BLaER1 treated with 17β-estradiol and CSF1 and Interleukin-3, amounts not matched to agents 10 nM and 100 nM (cell line): ENCODE results near the gene KAZN.
A peak's percentile ranks its signal among the peaks of the same experiment; 100 is the strongest.

Experiments used
- H3K27ac ChIP-seq, 11 experiments: shearing (Covaris generic); formaldehyde crosslinking; 2 replicates each; pipeline ENCODE4 v1.8.1; 2022
- H3K27me3 ChIP-seq, 11 experiments: shearing (Covaris generic); formaldehyde crosslinking; 2 replicates each; pipeline ENCODE4 v1.8.1; 2022
- H3K36me3 ChIP-seq, 11 experiments: shearing (Covaris generic); formaldehyde crosslinking; 2 replicates each; pipeline ENCODE4 v1.8.1; 2022
- H3K4me1 ChIP-seq, 10 experiments: shearing (Covaris generic); formaldehyde crosslinking; 2 replicates each; pipeline ENCODE4 v1.8.1; 2022
- H3K4me2 ChIP-seq, 11 experiments: shearing (Covaris generic); formaldehyde crosslinking; 2 replicates each; pipeline ENCODE4 v1.8.1; 2022
- H3K4me3 ChIP-seq, 10 experiments: shearing (Covaris generic); formaldehyde crosslinking; 2 replicates each; pipeline ENCODE4 v1.8.1; 2022
- H3K9ac ChIP-seq, 11 experiments: shearing (Covaris generic); formaldehyde crosslinking; 2 replicates each; pipeline ENCODE4 v1.8.1; 2022
- H3K9me3 ChIP-seq, 11 experiments: shearing (Covaris generic); formaldehyde crosslinking; replicated peaks in 1 of 11; 2 replicates each; pipeline ENCODE4 v1.8.1; 2022
- H4K20me1 ChIP-seq, 11 experiments: shearing (Covaris generic); formaldehyde crosslinking; 2 replicates each; pipeline ENCODE4 v1.8.1; 2022
- Cebpa-rat ChIP-seq, 11 experiments: shearing (Covaris generic); IDR thresholded peaks; 2 replicates each; pipeline ENCODE4 v1.8.1; 2022

The KAZN gene

DNA sequence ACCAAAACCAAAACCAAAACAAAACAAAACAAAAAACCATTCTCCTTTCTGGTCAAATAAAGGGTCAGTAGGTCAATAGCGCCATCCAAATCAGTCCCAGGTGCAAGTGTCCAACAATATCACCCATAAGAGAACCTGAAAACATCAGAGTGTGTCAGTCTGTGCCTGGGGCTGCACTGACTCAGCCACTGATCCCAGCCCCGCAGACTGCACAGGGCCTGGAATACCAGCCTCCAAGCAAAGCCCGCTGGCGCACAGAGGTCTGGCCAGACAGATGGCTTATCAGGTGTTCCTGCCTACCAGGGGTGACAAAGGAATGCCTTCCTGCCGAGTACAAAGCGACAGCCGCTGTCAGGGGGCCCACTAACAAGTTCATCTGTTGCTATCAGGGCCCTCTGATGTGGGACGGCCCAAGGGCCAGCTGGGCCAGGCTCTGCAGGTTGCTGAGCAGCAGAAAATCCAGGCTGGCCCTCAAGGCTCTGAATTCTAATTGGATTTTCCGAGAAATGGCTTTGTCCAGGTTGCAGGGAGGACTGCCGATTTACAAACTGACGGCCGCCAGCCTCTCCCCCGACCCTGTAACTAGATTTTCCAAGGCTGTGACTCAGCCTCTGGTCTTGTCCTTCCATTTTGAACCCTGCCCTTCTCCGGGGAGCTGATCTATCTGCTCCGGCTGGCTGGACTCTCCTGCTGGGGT is 541.3 kb downstream of the KAZN start:
- Histone ChIP-seq H3K4me1 (peaks cover 15 to 73% (median 19%) of the 10 kb centered on the region in 10 experiments), H3K4me3 (no peak overlapping the region), H3K4me2 (peak overlapping the region in 2 of 11 experiments; percentile 84 to 86; a peak in 3 of 22 replicates), H3K9me3 (no peaks in the 10 kb centered on the region; a peak in 1 of 22 replicates), H3K9ac (no peak overlapping the region), H4K20me1 (no peaks in the 10 kb centered on the region), H3K36me3 (no peaks in the 10 kb centered on the region), H3K27ac (no peak overlapping the region), H3K27me3 (no peaks in the 10 kb centered on the region)
- TF ChIP-seq Cebpa-rat (IDR thresholded peaks at IDR 0.05): no peak

DNA sequence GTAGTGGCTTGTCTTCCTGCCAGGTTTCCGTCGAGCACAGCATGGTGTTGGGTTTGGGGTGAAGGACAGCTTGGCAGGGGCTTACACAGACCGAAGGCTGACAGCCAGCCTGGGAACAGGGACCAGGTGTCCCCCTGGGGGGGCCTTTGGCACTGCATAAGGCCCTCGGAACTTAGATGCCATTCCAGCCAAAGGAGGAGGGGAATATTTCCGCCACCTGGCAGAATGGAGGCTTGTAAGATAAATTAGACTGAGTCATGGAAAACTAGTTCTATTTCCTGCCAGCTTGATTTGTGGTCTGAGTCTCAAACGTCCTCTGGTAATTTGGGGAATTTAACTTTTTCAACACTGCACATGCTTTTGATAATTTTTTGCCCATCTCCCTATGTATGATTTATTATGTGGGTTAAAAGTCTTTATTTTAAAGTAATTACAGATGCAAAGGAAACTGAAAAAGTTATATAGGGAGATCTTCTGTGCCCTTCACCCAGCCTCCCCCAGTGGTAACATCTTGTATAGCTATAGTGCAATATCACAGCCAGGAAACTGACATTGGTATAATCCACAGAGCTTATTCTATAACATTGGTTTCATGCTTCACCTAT is 543.6 kb downstream of the KAZN start:
- no peak for TF ChIP-seq Cebpa-rat (IDR thresholded peaks at IDR 0.05)
- no peak overlapping the region for H3K4me3 ChIP-seq
- H4K20me1 ChIP-seq: no peaks in the 10 kb centered on the region
- H3K9me3 ChIP-seq: no peaks in the 10 kb centered on the region; a peak in 1 of 22 replicates
- H3K4me1 ChIP-seq: peaks cover 15 to 71% (median 19%) of the 10 kb centered on the region in 10 experiments
- peak overlapping the region; percentile 50 to 86 (median 66) for H3K4me2 ChIP-seq
- peak overlapping the region in 1 of 11 experiments; percentile 14; a peak in 2 of 22 replicates for H3K9ac ChIP-seq
- peak overlapping the region in 10 of 11 experiments; percentile 21 to 57 (median 44); a peak in 15 of 22 replicates for H3K27ac ChIP-seq
- H3K27me3 ChIP-seq: no peaks in the 10 kb centered on the region
- H3K36me3 ChIP-seq: no peaks in the 10 kb centered on the region

DNA sequence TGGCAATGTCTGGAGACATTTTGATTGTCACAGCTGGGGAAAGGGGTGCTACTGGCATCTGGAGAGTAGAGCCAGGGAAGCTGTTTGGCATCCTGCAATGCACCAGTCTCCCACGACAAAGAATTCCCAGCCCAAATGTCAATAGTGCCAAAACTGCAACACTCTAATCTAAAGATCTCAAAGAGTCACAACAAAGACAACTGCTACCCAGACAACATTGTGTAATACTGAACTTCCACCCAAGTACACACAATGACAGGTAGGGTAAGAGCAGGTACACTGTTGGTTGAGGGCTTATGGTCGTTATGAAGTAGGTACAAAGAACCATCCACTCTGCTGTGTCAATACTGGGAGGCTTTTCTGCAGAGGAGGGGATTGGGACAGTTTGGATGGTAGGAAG is 546.8 kb downstream of the KAZN start:
- H3K4me2 ChIP-seq: peak overlapping the region in 1 of 11 experiments; percentile 67; a peak in 2 of 22 replicates
- no peak for TF ChIP-seq Cebpa-rat (IDR thresholded peaks at IDR 0.05)
- peaks cover 15 to 59% (median 19%) of the 10 kb centered on the region in 10 experiments for H3K4me1 ChIP-seq
- no peak overlapping the region for H3K4me3 ChIP-seq
- no peak overlapping the region for H3K27ac ChIP-seq
- no peaks in the 10 kb centered on the region; a peak in 1 of 22 replicates for H3K9me3 ChIP-seq
- no peaks in the 10 kb centered on the region for H3K36me3 ChIP-seq
- H3K9ac ChIP-seq: no peak overlapping the region
- no peaks in the 10 kb centered on the region for H4K20me1 ChIP-seq
- H3K27me3 ChIP-seq: peaks cover 0 to 5% (median 3%) of the 10 kb centered on the region in 11 experiments; a peak in 9 of 22 replicates

DNA sequence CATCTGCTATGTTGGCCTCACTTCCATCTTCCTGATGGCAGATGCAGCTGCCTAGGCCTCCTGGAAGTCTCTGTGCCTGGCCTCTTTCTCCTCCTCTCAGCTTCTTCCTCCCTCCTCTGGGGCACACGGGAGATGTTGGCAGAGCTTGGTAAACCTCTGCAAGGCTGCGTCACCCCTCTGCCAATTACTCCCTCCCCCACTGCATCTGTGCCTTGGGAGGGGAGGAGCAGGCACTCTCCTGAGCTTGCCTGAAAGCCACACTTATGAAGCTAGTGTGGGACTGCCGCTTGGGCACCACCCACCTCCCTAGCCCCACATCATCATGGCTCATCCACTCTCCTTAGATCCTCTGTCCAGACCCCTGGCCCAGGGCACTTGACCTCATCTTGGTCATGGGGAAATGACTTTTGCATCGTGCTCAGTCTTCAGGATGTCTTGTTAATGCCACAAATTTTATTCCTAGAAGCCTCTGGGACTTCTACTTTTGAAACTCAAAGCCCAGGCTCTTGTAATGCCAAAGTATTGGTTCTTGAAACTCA is 547.7 kb downstream of the KAZN start:
- no peak for TF ChIP-seq Cebpa-rat (IDR thresholded peaks at IDR 0.05)
- Histone ChIP-seq H3K27ac (no peak overlapping the region), H3K27me3 (peaks cover 7 to 14% (median 12%) of the 10 kb centered on the region in 11 experiments; a peak in 19 of 22 replicates), H3K9me3 (no peaks in the 10 kb centered on the region; a peak in 1 of 22 replicates), H3K4me2 (peak overlapping the region in 1 of 11 experiments; percentile 67; a peak in 4 of 22 replicates), H4K20me1 (no peaks in the 10 kb centered on the region; a peak in 1 of 22 replicates), H3K4me3 (no peak overlapping the region), H3K9ac (no peak overlapping the region), H3K4me1 (peaks cover 15 to 50% (median 16%) of the 10 kb centered on the region in 10 experiments), H3K36me3 (no peaks in the 10 kb centered on the region)

DNA sequence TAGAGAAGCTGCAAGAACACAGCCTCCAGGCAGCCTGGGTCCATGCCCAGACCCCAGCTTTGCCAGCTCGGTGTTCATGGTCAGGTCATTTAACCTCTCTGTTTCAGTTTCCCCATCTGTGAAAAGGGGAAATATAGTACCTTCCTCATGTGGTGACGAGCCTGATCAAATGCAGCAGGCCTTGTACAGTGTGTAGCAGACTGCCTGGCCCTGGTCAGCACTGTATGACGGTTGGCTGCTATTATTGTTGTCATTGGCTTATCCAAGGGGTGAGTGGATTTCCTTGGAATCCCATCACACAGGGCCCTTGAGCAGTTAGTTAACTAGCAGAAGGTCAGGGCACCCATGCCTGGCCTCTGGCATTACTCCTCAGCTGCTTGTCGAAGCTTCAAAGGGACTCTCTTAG is 548.5 kb downstream of the KAZN start:
- Histone ChIP-seq H3K4me2 (peak overlapping the region in 2 of 11 experiments; percentile 8 to 67; a peak in 3 of 22 replicates), H3K4me1 (peaks cover 8 to 49% (median 9%) of the 10 kb centered on the region in 10 experiments), H3K36me3 (no peaks in the 10 kb centered on the region), H3K27ac (no peak overlapping the region), H3K27me3 (peaks cover 14 to 22% (median 20%) of the 10 kb centered on the region in 11 experiments; a peak in 20 of 22 replicates), H3K9me3 (no peaks in the 10 kb centered on the region; a peak in 1 of 22 replicates), H3K4me3 (no peak overlapping the region), H3K9ac (no peak overlapping the region), H4K20me1 (peaks cover 0 to under 1% (median 0%) of the 10 kb centered on the region in 11 experiments; a peak in 1 of 22 replicates)
- TF ChIP-seq Cebpa-rat (IDR thresholded peaks at IDR 0.05): no peak

DNA sequence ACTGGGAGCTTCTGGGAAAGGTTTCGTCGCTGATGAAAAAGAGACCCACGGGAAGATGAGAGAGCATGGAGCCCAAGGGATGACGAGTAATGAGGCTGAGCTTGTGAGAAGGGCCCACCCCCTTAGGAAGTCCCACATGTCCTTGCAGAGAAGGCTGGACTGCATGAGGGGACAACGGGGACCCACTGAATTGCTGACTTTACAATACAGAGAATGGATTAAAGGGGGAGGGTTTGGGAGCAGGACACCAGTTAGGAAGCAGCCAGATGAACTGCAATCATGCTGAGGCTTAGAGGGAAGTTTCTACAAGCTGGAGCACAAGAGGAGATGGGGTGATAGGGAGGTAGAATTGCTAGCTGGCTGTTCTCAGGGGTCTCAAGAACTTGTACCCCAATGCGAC is 549.5 kb downstream of the KAZN start:
- Histone ChIP-seq H3K9ac (no peak overlapping the region), H3K36me3 (no peaks in the 10 kb centered on the region), H3K4me3 (no peak overlapping the region), H3K27me3 (peaks cover 17 to 31% (median 30%) of the 10 kb centered on the region in 11 experiments; a peak in 20 of 22 replicates), H3K4me2 (no peak overlapping the region; a peak in 1 of 22 replicates), H3K9me3 (no peaks in the 10 kb centered on the region; a peak in 1 of 22 replicates), H3K27ac (no peak overlapping the region), H3K4me1 (peaks cover 4 to 41% (median 7%) of the 10 kb centered on the region in 10 experiments; a peak in 19 of 20 replicates), H4K20me1 (peaks cover 0 to 11% (median 4%) of the 10 kb centered on the region in 11 experiments; a peak in 8 of 22 replicates)
- TF ChIP-seq Cebpa-rat (IDR thresholded peaks at IDR 0.05): no peak

DNA sequence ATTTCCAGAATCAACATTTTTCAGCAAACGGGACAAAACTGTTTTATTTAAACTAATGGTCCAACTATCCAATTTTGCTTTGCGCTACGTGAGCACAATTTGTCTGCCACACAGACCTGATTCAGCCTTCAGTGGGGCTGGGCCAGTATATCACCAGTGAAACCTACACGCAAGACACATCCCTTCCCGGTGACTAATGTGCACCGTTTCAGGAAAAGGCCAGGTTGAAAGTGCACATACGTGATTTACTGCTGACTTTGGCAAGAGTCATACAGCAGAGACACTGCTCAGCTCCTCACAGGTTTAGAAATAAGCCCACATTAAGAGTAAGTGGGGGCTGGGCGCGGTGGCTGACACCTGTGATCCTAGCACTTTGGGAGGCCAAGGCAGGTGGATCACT is 550.0 kb downstream of the KAZN start:
- Histone ChIP-seq H3K36me3 (no peaks in the 10 kb centered on the region), H4K20me1 (peaks cover 0 to 14% (median 6%) of the 10 kb centered on the region in 11 experiments; a peak in 8 of 22 replicates), H3K27me3 (peaks cover 17 to 36% (median 35%) of the 10 kb centered on the region in 11 experiments; a peak in 20 of 22 replicates), H3K4me2 (no peak overlapping the region; a peak in 1 of 22 replicates), H3K27ac (no peak overlapping the region), H3K9me3 (no peaks in the 10 kb centered on the region), H3K4me3 (no peak overlapping the region), H3K9ac (no peak overlapping the region), H3K4me1 (peaks cover 7 to 36% (median 11%) of the 10 kb centered on the region in 10 experiments; a peak in 18 of 20 replicates)
- TF ChIP-seq Cebpa-rat (IDR thresholded peaks at IDR 0.05): no peak

DNA sequence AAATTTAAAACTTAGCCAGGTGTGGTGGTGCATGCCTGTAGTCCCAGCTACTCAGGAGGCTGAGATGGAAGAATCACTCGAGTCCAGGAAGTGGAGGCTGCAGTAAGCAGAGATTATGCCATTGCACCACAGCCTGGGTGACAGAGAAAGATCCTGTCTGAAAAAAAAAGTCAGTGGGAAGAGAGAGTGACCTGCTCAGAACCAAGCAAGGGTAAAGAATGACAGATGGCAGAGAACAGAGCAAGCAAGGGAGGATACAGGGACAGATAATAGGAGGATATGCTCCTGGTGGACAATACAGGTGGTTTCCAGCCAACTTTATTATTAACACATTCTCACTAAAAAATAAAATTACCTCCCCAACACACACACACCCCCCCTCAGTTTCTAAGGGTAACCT is 550.5 kb downstream of the KAZN start:
- Histone ChIP-seq H4K20me1 (peaks cover 0 to 14% (median 6%) of the 10 kb centered on the region in 11 experiments; a peak in 8 of 22 replicates), H3K36me3 (no peaks in the 10 kb centered on the region), H3K27me3 (peaks cover 18 to 40% (median 39%) of the 10 kb centered on the region in 11 experiments; a peak in 21 of 22 replicates), H3K27ac (no peak overlapping the region), H3K9me3 (no peaks in the 10 kb centered on the region), H3K4me1 (peaks cover 8 to 32% (median 12%) of the 10 kb centered on the region in 10 experiments; a peak in 18 of 20 replicates), H3K9ac (no peak overlapping the region), H3K4me2 (no peak overlapping the region), H3K4me3 (no peak overlapping the region)
- no peak for TF ChIP-seq Cebpa-rat (IDR thresholded peaks at IDR 0.05)
